22Rv1 (cell line): ENCODE measurements around the gene GALNTL6.

Experiments used
- H3K27ac ChIP-seq: fragments of 450-650 bp; 2 replicates; pipeline ENCODE4 v1.5.1; 2017
- CTCF ChIP-seq: fragments of 450-650 bp; IDR thresholded peaks from 2 replicates; pipeline ENCODE4 v1.5.1; 2017; ENCODE audit warnings: mild to moderate bottlenecking
- ZFX ChIP-seq: fragments of 450-650 bp; IDR thresholded peaks from 2 replicates; pipeline ENCODE4 v1.6.1; 2017; ENCODE audit warnings: antibody characterized with exemption, borderline replicate concordance

GALNTL6 gene

GRCh38 chr4:172096786-172097185, 283.6 kb downstream of the GALNTL6 start:
- H3K27ac ChIP-seq, result no peak overlapping the region
- TF ChIP-seq ZFX, result no peak
- no peak for TF ChIP-seq CTCF

- TF ChIP-seq CTCF (no peak), ZFX (no peak)
- H3K27ac ChIP-seq, result no peak overlapping the region
Observed at GRCh38 chr4:172099376-172099775, 286.2 kb downstream of the GALNTL6 start.

GRCh38 chr4:172103456-172103855, 290.3 kb downstream of the GALNTL6 start:
- no peak overlapping the region for H3K27ac ChIP-seq
- TF ChIP-seq ZFX, result no peak
- no peak for TF ChIP-seq CTCF

- no peak overlapping the region for H3K27ac ChIP-seq
- TF ChIP-seq ZFX, result no peak
Observed at GRCh38 chr4:172104539-172104938, 291.3 kb downstream of the GALNTL6 start.

GRCh38 chr4:172105918-172106317, 292.7 kb downstream of the GALNTL6 start:
- no peak overlapping the region for H3K27ac ChIP-seq
- no peak for TF ChIP-seq CTCF
- no peak for TF ChIP-seq ZFX

GRCh38 chr4:172109466-172109865, 296.3 kb downstream of the GALNTL6 start:
- TF ChIP-seq CTCF, result no peak
- no peak for TF ChIP-seq ZFX
- no peak overlapping the region for H3K27ac ChIP-seq

- H3K27ac ChIP-seq, result no peak overlapping the region
- TF ChIP-seq CTCF (no peak), ZFX (no peak)
Observed at GRCh38 chr4:172124656-172125308, 311.6 kb downstream of the GALNTL6 start.

GRCh38 chr4:172125443-172125842, 312.2 kb downstream of the GALNTL6 start:
- H3K27ac ChIP-seq, result no peak overlapping the region
- TF ChIP-seq ZFX (no peak), CTCF (no peak)
